Right atrium auricular region (tissue), 2 donors: ENCODE results near the gene LRIT1. TPM values are rescaled to one million over a fixed set of nuclear protein-coding genes. Genes with fewer than 3 reads are reported as not detected.
A peak's percentile ranks its signal among the peaks of the same experiment; 100 is the strongest.

ENCODE experiments used
- DNase-seq: peaks from one replicate; pipeline ENCODE4 v3.0.0-alpha.2; 2019; ENCODE audit warnings: low spot score
- H3K27ac ChIP-seq, 2 donors: fragments of 200-600 bp; sonication (generic); 1 replicate in 1 of 2; 2 replicates in 1 of 2; pipeline ENCODE4 v1.5.1; 2016 to 2019
- H3K27me3 ChIP-seq, 2 donors: fragments of 200-600 bp; sonication (generic); one replicate each; pipeline versions ENCODE4 v1.5.1 to v1.6.0; 2017 to 2019
- H3K36me3 ChIP-seq: fragments of 200-600 bp; sonication (generic); one replicate; pipeline ENCODE4 v1.5.1; 2016
- H3K4me1 ChIP-seq, 2 donors: fragments of 200-600 bp; sonication (generic); one replicate each; pipeline versions ENCODE4 v1.5.1 to v1.6.0; 2017 to 2019
- H3K4me3 ChIP-seq, 2 donors: fragments of 200-600 bp; sonication (generic); 1 replicate in 1 of 2; 2 replicates in 1 of 2; pipeline ENCODE4 v1.5.1; 2017 to 2019; ENCODE audit warnings: mild to moderate bottlenecking in 1 of 2, moderate library complexity in 1 of 2
- H3K9me3 ChIP-seq, 2 donors: fragments of 200-600 bp; sonication (generic); one replicate each; pipeline ENCODE4 v1.5.1; 2019
- total RNA-seq, 2 donors: library from RNA; depleted of rRNA; stranded (reverse); fragments of >200 nt; gene quantifications; one replicate each; pipeline ENCODE4 v1.1.0, GENCODE V29; 2016
- TF ChIP-seq, protein P1 (sequence below), 2 donors: fragments of 200-600 bp; sonication (generic); IDR thresholded peaks; one replicate each; pipeline ENCODE4 v1.5.1; 2019; ENCODE audit warnings: antibody characterized with exemption in 2 of 2

LRIT1 gene
- total RNA-seq, 2 donors from 2014 or later = not detected

GRCh38 chr10:84270708-84271107, 29.4 kb upstream of the LRIT1 start:
- TF ChIP-seq, protein P1, sequence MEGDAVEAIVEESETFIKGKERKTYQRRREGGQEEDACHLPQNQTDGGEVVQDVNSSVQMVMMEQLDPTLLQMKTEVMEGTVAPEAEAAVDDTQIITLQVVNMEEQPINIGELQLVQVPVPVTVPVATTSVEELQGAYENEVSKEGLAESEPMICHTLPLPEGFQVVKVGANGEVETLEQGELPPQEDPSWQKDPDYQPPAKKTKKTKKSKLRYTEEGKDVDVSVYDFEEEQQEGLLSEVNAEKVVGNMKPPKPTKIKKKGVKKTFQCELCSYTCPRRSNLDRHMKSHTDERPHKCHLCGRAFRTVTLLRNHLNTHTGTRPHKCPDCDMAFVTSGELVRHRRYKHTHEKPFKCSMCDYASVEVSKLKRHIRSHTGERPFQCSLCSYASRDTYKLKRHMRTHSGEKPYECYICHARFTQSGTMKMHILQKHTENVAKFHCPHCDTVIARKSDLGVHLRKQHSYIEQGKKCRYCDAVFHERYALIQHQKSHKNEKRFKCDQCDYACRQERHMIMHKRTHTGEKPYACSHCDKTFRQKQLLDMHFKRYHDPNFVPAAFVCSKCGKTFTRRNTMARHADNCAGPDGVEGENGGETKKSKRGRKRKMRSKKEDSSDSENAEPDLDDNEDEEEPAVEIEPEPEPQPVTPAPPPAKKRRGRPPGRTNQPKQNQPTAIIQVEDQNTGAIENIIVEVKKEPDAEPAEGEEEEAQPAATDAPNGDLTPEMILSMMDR (IDR thresholded peaks at IDR 0.05) = no peak
- Histone ChIP-seq H3K36me3 (no peaks in the 10 kb centered on the region), H3K4me1 (no peaks in the 10 kb centered on the region), H3K27me3 (no peaks in the 10 kb centered on the region), H3K9me3 (no peaks in the 10 kb centered on the region), H3K27ac (no peak overlapping the region), H3K4me3 (no peak overlapping the region)
- DNase-seq = no peak

DNA sequence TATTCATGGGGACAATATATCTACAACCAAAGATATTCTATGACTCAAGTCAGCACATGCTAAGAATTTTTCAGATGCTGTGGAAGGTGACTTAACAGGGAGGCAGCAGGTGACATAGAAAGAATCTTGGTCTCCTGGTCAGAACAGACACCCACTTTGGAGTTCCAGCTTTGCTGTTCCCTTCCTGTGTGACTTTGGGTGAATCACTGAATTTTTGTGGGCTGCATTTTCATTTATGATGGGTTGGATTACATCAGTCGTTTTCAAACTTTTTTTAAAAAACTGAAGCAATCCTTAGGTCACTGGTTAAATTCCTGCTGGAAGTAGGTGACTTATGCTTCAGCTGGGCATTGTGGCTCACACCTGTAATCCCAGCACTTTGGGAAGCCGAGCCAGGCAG, 28.4 kb upstream of the LRIT1 start:
- H3K4me1 ChIP-seq = peaks cover 0 to 2% of the 10 kb centered on the region in 2 donors
- no peaks in the 10 kb centered on the region for H3K36me3 ChIP-seq
- no peak for DNase-seq
- TF ChIP-seq, protein P1 (IDR thresholded peaks at IDR 0.05) = no peak
- H3K9me3 ChIP-seq = no peaks in the 10 kb centered on the region
- H3K4me3 ChIP-seq = no peak overlapping the region
- no peaks in the 10 kb centered on the region for H3K27me3 ChIP-seq
- H3K27ac ChIP-seq = no peak overlapping the region

- no peaks in the 10 kb centered on the region for H3K36me3 ChIP-seq
- H3K27me3 ChIP-seq = no peaks in the 10 kb centered on the region
- no peak overlapping the region for H3K4me3 ChIP-seq
- TF ChIP-seq, protein P1 (IDR thresholded peaks at IDR 0.05) = no peak
- no peak for DNase-seq
- H3K9me3 ChIP-seq = no peaks in the 10 kb centered on the region
- no peak overlapping the region for H3K27ac ChIP-seq
- H3K4me1 ChIP-seq = peaks cover 0 to 6% of the 10 kb centered on the region in 2 donors
Measured at GRCh38 chr10:84269162-84269561, 27.8 kb upstream of the LRIT1 start.

GRCh38 chr10:84267503-84268126, 26.3 kb upstream of the LRIT1 start:
- no peaks in the 10 kb centered on the region for H3K9me3 ChIP-seq
- no peaks in the 10 kb centered on the region for H3K27me3 ChIP-seq
- H3K27ac ChIP-seq = no peak overlapping the region
- no peaks in the 10 kb centered on the region for H3K36me3 ChIP-seq
- no peak for DNase-seq
- H3K4me1 ChIP-seq = peaks cover 0 to 6% of the 10 kb centered on the region in 2 donors
- no peak overlapping the region for H3K4me3 ChIP-seq
- TF ChIP-seq, protein P1 (IDR thresholded peaks at IDR 0.05) = peak; percentile 31 to 60

DNA sequence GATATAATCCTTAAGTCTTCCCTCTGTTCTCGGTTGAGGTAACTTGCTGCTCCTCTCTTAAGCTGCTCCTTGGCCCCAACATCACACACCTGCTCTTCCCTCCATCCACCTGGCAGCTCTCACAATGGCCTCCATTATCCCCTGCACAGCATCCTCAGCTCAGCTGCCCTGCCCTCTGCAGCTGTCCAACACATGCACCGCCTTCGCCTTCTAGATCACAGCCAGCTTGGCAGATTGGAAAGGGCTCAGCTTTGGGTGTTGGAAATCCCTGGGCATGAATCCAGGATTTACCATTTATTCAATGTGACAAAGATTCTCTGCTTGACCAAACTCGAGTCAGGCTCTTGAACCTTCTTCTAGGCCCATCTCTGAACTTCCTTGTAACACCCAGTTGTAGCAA, 24.1 kb upstream of the LRIT1 start:
- TF ChIP-seq, protein P1 (IDR thresholded peaks at IDR 0.05) = no peak
- Histone ChIP-seq H3K36me3 (no peaks in the 10 kb centered on the region), H3K4me1 (peaks cover 0 to 6% of the 10 kb centered on the region in 2 donors), H3K4me3 (no peak overlapping the region), H3K27ac (no peak overlapping the region), H3K27me3 (no peaks in the 10 kb centered on the region), H3K9me3 (no peaks in the 10 kb centered on the region)
- DNase-seq = no peak

- TF ChIP-seq, protein P1 (IDR thresholded peaks at IDR 0.05) = peak; percentile 79 to 94
- peak; percentile 79 for DNase-seq
- Histone ChIP-seq H3K4me3 (no peak overlapping the region), H3K36me3 (no peaks in the 10 kb centered on the region), H3K9me3 (no peaks in the 10 kb centered on the region), H3K27me3 (no peaks in the 10 kb centered on the region), H3K4me1 (peaks cover 0 to 6% of the 10 kb centered on the region in 2 donors), H3K27ac (no peak overlapping the region)
Measured at GRCh38 chr10:84264611-84265141, 23.3 kb upstream of the LRIT1 start.
